Daoy (cell line): ENCODE results near the gene PRMT2. TPM values are rescaled to one million over a fixed set of nuclear protein-coding genes. Genes with fewer than 3 reads are reported as not detected.

Experiments used
- DNase-seq: peaks from one replicate; pipeline ENCODE4 v3.0.0-alpha.2; 2015; ENCODE audit warnings: low read depth
- total RNA-seq: library from RNA; depleted of rRNA; stranded (reverse); fragments of >200 nt; shearing (Covaris generic); gene quantifications from 2 replicates; pipeline ENCODE4 v1.2.3, GENCODE V29; 2014; rRNA removed

PRMT2 gene
- total RNA-seq, result 73.0 and 104 TPM in 2 replicates

DNA sequence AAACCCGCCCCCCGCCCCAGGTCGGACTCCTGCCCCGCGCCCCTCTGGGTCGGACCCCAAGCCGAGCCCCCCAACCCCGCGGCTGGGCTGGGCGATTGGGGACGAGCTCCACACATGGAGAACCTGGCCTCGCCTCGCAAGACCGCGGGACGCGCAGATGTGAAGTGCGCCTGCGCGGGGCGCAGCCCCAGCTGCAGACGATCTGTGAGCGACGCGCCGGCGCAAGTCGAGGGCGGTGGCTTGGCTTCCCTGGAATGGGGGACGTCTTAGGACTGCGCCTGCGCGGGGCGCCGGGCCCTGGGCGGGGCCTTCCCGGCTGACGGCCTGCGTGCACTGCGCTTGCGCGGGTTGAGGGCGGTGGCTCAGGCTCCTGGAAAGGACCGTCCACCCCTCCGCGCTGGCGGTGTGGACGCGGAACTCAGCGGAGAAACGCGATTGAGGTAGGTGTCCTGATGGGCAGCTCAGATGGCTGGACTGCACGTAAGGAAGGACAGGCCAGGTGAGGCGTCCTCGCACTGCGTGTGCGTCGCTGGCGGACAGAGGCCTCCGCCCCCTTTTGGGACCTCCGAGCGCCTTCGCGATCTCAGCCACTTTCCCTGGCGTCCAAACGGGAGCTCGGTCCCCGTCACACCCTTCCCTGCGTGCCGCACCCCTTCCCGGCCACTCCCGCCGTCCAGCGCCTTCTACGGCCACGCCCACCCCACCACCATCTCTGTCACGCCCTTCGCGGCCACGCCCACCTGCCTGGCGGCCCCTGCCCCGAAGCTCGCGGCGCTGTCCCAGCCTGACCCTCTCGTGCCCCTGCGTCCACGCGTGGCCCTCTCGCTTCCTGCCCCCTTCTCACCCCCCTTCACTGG, at the start of gene PRMT2:
TSS of gene PRMT2 (plus strand) at position 351 of the 857 bp plus-strand sequence. CDS start 1,278 bp downstream, outside the sequence.
- peak; percentile 100 for DNase-seq

DNA sequence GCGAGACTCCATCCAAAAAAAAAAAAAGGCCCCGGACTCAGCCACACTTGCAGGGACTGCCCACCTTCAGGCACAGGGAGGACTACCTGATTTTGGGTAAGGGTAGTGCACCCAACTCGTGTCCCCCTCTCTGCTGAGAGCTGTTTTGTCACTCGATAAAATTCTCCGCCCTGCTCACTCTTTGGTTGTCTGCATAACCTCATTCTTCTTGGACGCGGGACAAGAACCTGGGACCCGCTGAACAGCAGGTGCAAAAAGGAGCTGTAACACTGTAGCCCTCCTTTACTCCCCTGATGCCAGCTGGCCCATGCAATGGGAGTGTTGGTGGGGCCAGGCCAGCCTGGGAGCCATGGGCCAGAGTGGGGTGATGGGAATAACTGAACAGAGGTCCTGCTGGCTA, 41.2 kb upstream of the PRMT2 start:
- no peak for DNase-seq

DNA sequence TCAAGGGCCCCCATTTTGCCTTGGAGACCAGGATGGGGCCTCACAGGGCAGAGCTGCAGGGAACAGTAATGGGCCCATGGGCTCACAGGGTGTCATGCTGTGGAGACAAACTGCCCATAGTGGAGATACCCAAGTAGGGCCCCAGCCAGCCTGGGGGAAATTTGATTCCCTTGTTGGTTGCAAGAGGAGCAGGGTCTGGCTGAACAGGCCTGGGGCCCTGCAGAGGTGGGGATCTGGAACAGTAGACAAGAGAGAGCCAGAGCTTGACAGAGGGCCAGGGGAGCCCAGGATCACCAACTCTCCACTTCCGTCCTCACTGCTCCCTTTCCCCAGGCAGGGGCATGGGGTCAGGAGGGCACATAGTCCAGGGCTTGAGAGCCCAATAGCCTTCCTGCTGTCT, 39.3 kb upstream of the PRMT2 start:
- DNase-seq, result no peak

DNA sequence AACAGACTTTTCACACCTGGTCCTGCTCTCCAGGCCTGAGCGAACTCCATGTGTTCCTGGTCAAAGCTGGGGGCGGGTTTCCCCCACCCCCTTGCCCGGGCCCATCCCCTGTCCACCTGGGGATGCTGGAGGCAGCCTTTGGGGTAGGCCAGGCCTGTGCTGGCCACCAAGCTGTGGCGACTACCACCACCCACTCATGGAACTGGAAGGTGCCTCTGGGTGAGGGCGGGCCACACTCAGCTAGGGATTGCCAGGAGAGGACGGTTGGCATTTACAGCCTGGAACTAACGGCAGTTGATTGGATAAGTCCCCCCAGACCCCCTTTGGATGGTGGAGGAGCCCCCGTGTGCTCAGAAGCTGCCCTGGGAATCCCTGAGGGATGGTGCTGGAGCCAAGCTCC, 38.4 kb upstream of the PRMT2 start:
- no peak for DNase-seq

DNA sequence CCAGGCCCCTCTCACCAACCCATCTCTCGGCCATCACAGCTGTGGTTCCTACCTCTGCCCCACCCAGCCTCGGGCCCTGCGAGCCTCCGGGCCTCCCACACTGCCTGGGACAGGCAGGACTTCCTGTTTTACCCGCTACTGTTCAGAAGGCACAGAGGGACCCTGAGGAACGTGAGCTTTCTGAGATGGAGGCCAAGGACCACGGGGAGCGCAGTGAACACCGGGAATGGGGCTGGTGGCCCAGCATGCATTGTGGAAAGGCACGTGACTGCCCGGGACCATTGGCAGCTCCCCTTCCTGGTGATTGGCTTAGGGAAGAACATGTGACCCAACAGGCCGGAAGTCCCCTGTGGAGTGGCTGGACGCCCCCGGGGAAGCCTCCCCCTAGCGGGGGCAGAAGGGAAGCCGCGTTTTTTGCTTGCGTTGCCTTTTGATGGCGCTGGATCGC, 37.6 kb upstream of the PRMT2 start:
- DNase-seq, result no peak

DNA sequence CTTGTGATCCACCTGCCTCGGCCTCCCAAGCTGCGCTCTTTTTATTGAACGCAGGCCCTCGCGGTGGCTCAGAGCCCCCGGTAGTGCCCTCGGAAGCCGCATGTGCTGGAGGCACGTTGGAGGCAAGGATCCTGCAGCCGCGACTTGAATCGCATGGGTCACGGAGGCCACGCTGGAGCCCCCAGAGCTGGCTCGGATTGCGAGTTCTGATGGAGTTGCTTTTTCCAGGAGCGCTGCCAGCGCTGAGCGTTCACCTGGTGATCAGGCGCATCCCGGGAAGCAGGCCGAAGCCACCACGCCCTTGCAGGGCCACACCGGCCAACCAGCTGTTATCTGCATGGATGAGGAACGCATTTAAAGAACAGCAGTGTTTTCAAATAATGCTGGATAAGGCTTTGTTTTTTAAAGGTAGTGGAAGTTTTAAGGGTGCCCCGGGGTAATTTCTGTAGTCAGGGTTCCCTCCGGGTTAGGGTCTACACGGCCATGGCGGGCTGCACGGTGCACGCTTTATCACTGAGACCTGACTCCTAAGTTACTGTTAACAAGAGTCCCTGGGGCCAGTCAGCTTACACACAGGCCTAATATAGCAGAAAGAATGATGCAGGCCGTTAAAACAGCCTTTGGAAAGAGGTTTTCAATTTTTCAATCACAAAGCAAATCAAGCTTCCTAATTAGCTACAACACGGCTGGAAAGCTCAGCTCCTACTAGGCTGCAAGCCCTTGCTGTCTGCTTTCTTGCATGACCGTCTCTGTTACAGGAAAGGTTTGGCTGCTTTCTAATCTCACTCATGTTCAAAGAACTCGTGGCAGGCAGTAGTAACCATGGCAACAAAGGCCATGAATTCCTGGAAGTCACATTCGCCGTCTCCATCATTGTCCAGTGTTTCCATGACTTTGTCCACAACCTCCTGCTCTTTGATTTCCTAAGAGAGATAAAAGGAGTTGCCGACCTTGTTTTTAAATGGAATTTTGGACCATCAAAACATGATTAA, 36.6 kb upstream of the PRMT2 start:
- no peak for DNase-seq

DNA sequence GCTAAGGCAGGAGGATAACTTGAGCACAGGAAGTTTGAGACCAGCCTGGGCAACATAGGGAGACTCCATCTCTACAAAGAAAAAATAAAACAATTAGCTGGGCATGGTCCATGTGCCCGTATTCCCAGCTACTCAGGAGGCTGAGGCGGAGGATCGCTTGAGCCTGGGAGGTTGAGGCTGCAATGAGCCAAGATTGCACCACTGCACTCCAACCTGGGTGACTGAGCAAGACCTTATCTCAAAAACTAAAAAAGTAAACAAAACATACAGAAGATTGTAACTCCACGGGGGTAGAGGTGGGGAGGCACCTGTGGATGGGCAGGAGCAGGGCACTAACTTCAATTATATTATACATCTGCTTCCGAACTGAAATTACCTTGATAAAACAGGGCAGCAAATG, 35.2 kb upstream of the PRMT2 start:
- DNase-seq, result no peak

DNA sequence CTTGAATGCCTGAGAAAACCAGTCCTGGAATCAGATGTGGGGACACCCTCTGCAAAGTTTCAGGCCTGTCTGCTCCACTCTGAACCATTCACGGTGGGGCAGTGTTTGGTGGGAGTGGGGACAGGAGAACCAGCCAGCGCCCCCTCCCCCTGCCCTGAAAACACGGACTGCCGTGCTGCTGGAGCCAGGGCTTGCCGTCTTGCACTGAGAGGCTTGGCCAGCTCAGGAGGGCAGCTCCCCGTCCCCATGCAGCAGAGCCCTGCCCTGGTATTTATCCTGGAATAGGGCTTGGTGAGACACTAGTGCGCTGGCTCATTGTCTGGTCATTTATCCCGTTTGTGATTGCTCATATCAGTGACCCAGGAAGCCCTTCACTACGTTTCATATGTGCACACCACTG, 34.5 kb upstream of the PRMT2 start:
- no peak for DNase-seq

DNA sequence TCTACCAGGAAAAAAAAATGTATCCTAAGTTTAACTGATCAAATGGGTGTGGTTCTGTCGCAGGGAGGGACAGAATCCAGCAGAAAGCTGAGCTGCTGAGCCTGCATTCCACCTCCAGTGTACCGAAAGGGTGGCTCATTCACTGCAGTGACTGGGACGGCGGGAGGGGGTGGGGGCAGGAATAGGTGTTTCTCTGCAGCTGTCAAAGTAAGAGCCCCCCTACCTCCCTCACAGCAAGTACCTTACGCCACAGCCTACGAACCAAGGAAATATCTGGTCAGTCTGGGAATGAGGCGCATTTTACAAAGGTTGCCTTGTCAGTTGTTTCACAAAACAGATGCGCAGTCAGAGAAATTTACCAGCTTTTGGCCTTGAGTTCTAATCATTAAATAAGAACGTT, 32.2 kb upstream of the PRMT2 start:
- DNase-seq, result no peak

DNA sequence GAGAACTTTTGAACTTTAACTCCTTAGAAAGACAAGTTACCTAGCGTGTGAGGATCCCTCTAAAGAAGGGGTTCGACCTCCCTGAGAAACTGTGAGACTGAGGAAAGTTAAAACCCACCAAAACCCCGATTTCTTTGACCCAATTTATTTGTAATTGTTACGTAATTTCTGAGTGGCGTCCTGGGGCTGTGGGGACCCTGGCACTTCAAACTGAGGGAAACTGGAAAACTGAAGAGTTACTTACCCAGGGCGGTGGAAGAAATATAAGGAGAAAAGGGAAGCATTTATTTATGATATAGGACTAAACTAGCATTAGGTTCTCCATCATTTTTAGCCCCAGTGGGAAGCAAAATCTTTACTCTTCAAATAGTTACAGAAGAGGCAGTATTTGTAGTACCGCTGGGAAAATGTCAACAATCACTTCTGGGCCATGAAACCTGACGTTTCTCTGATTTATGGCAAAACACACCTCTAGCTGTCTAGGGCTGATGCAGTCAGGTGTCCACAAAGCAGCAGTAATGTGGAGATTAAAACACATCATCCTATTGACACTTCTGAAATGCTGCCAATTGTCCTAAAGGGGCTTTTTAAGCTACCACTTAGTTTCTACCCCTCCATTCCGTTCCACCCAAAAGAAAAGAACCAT, 31.0 kb upstream of the PRMT2 start:
- DNase-seq, result no peak

DNA sequence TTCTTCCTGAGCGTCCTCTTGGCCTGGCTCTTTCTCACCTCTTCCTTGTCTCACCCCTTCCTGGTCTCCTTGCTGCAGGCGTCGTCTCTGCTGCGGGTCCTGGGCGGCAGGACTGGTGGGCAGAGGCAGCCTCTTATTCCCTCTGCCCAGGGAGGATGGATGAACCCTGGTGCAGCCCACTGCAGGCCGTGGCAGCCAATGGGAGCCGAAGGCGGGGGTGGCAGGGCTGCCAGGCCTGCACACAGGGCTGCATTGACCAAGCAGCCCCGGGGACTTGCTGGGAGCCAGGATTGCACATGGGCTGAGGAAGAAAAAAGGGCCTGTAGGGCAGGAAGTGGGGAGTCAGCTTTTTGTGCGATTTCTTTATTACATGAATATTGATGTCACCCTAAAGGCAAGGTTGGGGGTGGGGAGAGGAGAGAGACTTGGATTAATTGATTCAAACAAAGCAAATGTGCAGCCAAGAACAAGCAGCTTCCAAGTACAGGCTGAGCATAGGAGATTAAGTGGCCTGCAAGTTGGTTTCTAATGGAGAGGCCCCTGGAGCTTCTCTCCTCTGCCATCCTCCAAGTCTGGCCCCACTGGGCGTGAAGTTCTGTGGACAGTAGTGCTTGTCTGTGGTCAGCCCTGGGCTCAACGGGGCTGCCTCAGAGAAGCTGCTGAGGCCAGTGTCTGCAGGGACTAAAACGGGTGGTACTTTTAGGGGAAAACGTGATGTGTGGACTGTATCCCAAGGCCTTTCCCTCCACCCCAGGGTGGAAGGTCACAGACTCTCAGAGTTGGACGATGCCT, 30.3 kb upstream of the PRMT2 start, which contains the start of gene S100B:
TSS of gene S100B (minus strand) at position 108 of the 792 bp plus-strand sequence. CDS start 2,667 bp downstream, outside the sequence.
- DNase-seq, result peak; percentile 23

DNA sequence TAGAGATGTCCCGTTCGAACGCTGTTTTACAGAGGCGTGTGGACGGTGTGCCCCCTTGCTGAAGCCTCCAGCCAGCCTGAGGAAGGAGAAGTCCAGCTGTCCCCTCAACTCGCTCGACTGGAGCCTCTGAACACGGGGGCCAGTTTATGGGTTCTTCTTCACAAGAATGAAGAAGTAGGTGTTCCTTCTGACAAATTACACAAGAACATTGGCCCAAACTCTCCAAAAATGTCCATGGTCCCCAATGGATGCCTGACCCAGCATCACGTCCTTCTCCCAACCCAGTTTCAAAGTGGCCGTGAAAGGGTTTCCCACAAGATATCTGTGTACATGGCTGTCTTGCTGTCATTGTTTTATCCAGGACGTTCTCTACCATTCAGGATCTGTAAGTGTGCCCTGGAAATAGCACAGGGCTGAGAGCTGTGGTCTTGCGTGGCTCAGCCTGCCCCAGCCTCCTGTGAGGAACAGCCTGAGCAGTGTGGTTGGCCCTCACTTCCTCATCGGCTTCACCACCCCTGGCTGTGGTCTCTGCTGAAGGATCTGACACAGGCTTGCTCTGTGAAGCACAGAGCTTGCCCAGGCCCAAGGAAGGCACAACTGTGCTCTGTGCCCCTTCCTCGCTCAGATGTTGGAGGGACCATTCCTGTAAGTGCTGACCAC, 29.6 kb upstream of the PRMT2 start:
- no peak for DNase-seq

DNA sequence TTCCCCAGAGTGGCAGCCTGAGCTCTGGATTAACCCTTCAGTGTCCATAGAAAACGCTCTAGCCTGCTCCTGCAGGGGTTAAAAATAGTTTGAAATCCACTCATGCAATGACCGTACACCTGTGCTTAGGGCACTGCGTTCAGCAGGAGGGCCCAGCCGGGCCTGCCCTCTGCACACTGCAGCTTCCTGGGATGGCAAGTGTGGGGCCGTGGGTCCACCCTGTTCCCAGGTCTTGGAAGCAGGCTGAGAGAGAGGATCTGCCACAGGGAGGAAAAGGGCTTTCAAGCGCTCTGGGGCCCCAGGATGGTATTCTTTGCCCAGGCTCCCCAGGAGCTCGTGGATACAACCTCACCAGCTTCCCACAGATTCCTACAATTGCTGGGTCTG, 29.1 kb upstream of the PRMT2 start:
- no peak for DNase-seq

DNA sequence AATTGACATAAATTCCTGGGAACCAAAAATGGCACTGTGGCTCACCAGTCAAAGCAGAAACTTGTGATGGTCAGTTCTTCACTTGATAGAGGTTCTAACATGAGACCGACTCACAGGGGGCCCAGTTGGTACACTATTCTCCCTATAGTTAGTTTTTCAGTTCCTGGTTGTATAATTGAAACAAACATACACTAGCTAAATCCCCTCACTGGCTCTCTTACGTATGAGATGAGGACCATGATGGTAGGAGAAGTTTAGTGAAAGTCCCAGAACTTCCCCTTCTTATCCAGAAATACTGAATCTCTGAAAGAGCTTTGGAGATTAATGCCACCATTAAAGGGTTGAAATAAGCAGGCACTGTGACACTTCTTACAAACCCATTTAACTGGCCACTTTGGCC, 27.8 kb upstream of the PRMT2 start:
- DNase-seq, result no peak

DNA sequence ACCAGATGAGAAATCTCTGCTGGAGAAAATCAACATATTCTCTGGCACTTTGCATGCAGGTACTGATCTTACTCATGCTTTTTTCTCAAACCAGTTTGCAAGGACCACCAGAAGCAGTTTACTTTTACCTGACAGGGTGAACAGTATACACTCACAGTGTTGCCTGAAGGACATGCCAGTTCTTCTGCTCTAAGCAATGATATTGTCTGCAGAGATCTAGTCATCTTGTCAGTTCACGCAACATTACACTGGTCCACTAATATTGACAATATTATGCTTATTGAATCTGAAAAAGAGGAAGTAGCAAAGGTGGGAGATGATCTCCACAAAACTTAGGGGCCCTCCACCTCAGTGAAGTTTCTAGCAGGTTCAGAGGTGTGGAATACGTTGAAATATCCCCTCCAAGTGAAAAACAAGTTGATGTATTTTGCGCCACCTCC, 26.8 kb upstream of the PRMT2 start:
- no peak for DNase-seq

DNA sequence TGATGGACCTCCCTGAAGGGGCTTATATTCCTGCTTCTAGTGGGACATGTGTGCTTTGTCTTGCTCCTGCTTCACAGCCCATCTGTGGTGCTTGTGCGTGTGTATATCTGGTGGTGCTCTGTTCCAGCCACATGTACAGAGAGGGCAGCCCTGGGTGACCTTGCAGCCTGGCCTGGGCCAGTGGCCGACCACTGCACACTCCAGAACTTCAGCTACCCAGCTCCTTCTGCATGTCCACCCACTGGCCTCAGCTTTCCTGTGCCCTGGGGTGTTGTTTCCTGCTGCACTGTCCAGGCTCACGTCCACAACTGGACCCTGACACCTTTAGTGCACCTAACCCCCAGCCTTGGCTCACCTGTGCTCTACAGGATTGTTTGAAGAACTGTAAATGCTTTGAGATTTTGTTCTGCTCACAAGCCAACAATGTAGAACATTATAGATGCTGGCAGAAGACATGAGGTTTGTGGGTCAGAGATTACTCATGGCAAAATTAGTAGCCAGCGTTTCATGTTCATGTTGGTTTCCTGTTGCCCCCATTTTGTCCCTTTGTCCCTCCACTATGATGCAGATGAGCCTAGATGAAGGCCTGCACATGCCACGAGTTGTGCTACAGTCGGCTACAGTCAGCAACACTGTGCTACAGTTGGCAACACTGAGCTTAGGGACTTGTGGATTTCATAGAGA, 25.3 kb upstream of the PRMT2 start:
- DNase-seq, result no peak

DNA sequence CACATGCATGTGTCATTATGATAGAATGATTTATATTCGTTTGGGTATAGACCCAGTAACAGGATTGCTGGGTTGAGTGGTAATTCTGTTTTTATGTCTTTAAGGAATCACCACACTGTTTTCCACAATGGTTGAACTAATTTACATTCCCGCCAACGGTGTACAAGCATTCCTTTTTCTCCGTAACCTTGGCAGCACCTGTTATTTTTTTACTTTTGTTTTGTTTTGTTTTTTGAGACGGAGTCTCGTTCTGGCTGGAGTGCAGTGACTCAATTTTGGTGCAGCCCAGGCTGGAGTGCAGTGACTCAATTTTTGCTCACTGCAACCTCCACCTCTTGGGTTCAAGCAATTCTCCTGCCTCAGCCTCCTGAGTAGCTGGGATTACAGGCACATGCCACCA, 22.1 kb upstream of the PRMT2 start:
- DNase-seq, result no peak

DNA sequence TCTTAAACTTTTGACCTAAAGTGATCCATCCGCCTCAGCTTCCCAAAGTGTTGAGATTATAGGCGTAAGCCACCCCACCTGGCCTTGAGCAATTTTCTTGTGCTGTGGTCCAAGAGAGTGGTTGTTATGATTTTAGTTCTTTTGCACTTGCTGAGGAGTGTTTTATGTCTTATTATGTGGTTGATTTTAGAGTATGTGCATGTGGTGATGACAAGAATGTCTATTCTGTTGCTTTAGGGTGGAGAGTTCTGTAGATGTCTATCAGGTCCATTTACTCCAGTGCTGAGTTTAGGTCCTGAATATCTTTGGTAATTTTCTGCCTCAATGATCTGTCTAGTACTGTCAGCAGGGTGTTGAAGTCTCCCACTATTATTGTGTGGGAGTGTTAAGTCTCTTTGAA, 19.4 kb upstream of the PRMT2 start:
- no peak for DNase-seq

DNA sequence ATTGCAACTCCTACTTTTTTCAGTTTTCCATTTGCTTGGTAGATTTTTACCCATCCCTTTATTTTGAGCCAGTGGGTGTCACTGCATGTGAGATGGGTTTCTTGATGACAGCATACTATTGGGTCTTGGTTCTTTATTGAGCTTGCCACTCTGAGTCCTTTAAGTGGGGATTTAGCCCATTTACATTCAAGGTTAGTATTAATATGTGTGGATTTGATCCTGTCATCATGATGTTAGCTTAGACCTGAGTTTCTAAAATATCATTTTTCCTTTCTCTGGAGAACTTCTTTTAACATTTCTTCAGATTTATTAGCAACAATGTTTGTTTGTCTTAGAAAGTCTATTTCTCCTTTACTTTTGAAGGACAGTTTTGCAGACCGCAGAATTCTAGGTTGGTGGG, 18.8 kb upstream of the PRMT2 start:
- DNase-seq, result no peak
